Cardiac fibroblast (primary cell): Measurements from ENCODE around the gene DPF3.
A peak's percentile ranks its signal among the peaks of the same experiment; 100 is the strongest.

Experiments
- DNase-seq, 2 donors: peaks; one replicate each; pipeline versions ENCODE4 v3.0.0 to v3.0.0-alpha.2; 2010; ENCODE audit warnings: low read depth in 2 of 2
- H3K4me3 ChIP-seq, 2 donors: replicated peaks in 1 of 2; 1 replicate in 1 of 2; 2 replicates in 1 of 2; pipeline ENCODE4 v1.5.1; 2011; ENCODE audit warnings: low read depth in 2 of 2, low read length in 2 of 2, mild to moderate bottlenecking in 2 of 2, moderate library complexity in 1 of 2
- TF ChIP-seq, protein P1 (sequence below): IDR thresholded peaks from one replicate; pipeline ENCODE4 v1.5.1; 2011; ENCODE audit warnings: low read depth, mild to moderate bottlenecking, low read length, inconsistent platforms

The DPF3 gene

DNA sequence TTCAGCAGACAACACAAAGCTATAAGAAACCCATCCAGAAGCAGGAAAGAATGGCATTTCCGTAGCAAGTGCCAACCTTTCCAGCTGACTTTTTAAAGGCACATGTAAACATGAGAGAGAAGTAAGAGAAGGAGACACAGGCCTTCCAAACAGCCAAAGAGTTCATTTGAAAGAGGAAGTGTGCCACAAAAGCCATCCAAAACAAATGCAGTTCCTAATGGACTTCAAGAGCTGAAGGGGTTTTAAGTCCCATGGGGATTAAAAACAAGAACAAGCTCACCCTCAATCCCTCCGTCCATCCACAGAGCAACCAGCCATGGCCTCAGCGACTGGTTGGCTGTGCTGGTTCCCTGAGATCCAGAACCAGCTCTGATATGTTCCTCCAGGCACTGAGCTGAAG is 4.5 kb upstream of the DPF3 start:
- TF ChIP-seq, protein P1, sequence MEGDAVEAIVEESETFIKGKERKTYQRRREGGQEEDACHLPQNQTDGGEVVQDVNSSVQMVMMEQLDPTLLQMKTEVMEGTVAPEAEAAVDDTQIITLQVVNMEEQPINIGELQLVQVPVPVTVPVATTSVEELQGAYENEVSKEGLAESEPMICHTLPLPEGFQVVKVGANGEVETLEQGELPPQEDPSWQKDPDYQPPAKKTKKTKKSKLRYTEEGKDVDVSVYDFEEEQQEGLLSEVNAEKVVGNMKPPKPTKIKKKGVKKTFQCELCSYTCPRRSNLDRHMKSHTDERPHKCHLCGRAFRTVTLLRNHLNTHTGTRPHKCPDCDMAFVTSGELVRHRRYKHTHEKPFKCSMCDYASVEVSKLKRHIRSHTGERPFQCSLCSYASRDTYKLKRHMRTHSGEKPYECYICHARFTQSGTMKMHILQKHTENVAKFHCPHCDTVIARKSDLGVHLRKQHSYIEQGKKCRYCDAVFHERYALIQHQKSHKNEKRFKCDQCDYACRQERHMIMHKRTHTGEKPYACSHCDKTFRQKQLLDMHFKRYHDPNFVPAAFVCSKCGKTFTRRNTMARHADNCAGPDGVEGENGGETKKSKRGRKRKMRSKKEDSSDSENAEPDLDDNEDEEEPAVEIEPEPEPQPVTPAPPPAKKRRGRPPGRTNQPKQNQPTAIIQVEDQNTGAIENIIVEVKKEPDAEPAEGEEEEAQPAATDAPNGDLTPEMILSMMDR: no peak
- no peak for DNase-seq
- no peak overlapping the region for H3K4me3 ChIP-seq

DNA sequence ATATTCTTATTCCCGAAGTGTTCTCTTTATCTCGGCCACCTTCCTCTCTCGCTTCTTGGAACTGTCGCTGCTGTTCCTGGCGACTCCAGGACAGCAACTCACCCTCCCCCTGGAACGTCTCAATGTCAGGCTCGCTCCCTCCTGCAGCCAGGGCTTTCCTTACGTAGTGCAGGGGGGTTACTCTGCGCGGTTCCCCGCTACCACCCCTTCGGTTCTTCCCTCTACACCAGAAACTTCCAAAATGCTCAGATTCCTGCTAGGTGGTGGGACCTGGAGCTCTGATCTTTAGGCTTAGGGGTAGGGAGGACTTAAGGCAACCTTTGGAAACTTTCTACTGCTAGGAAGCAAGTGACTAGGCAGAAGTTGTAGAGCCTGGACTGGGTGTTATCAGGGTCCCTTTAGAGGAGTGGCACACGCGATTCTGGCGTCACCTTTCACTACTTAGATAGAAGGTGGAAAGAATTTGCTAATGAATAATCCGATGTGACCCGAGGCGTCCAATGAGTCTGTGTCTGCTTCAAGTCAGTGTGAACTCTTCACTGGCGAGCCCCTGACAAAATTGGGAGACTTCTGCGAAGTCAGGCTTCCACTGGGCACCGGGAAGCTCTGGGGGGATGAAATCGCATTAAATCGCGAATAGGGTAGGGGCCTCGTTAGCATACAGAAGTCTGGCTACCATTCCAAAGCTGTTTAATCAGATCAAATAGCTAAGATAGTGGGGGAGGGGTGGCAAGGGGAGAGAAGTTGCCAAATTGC is 900 bp upstream of the DPF3 start:
- H3K4me3 ChIP-seq: peak overlapping the region; percentile 62 to 70
- TF ChIP-seq, protein P1: no peak
- peak in 1 of 2 donors; percentile 16 for DNase-seq

DNA sequence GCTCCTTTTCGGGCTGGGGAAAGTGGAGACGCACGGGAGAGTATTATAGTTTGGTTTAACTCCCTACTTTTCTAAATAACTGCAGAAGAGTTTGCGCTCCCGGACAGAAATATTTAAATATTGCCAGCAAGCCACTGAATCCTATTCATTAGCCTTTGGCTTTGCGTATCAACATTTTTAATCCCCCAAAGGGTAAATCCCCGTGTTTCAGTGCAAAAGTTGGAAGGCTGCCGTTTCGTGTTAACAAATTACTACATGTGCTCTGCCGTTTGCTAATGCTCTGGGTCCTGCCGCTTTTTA is 372 bp upstream of the DPF3 start:
- peak overlapping the region; percentile 62 to 70 for H3K4me3 ChIP-seq
- TF ChIP-seq, protein P1: no peak
- DNase-seq: no peak

DNA sequence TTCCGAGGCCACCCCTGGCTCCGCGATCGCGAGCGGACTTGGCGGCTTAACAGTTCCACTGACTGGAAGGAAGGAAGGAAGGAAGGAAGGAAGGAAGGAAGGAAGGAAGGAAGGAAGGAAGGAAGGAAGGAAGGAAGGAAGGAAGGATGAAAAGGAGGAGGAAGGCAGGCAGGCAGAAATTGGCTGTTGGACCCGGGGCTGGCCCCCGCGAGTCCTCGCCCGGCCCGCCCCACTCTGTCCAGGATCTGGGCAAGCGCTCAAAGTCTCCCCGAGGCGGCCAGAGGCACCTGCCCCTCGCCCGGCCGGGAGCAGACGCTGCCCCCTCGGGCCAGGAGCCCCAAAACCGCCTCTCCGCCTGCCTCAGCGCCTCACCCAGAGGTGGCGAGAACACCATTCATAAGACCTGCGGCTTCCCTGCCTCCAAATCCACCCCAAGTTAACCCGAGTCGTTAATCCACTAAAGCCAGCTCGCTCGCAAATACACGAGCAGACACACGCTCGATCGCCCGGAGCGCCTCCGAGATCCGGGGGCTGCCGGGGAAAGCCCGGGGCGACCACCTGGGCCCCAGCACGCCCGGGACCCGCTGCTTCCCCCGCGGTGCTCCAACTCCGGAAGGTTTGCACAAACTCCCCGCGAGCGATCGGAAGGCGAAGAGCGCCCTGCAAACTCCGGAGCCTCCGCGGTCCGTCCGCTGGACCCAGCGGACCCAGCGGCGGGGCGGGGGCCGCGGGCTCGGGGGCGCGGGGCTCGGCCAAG is 844 bp downstream of the DPF3 start:
- H3K4me3 ChIP-seq: peak overlapping the region; percentile 62 to 70
- TF ChIP-seq, protein P1: no peak
- DNase-seq: peak in 1 of 2 donors; percentile 36

DNA sequence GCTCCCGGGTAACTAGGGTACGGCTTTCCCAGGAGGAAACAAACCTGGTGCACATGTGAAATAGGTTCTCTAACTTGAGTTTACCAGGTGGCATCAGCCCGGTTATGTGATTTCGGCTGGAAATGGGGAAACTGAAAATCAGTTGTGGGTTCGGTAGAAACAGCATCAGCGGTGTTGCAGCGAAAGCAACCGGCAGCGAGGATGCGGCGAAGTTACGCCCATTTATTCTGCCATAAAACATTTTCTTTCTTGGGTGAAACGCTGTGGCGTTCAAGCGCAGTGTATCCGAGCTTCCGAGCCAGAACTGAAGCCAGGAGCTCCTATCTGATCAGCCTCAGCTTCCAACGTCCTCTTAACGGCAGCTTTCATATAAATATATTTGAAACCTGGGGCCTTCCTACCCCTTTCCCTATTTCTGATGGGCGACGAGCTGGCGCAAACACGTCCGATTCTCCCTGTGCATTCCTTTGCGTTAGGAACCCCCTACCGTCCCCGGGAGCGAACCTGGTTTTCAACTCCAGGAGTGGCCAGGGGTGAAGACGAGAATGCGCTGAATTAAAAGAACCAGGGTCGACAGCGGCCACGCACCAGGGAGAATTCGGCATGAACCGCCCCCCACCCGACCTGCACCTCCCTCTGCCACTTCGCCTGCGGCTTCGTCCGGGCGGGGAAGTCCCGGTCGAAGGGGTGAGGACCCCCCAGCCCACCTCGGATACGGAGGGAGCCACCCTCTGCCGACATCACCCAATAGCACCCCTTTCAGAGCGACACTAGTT is 1.6 kb downstream of the DPF3 start:
- H3K4me3 ChIP-seq: peak overlapping the region; percentile 62 to 70
- peak; percentile 19 to 48 for DNase-seq
- TF ChIP-seq, protein P1: no peak

DNA sequence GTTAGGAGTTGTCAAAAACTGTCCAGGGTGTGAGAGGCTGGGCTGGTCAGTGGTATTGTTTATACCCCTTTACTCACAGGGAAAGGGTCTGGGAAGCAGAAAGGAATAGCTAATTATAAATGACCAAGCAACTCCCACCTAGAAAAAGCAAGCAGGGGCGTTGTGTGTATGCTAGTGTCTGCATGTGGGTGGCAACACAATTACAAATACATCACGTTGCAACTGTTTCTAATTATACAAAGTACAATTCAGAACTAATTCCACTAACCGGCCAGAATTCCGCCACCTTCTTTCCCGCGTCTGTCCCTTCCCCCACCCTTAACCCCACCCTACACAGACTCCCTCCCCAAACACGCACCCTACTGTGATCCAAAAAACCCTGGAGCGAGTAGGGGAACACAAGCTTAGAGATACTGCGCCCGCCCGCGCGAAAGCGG is 2.2 kb downstream of the DPF3 start:
- TF ChIP-seq, protein P1: no peak
- DNase-seq: no peak
- H3K4me3 ChIP-seq: peak overlapping the region; percentile 62 to 70
